Neural cell (in vitro differentiated cells): Measurements from ENCODE around the gene IL23R. TPM values are rescaled to one million over a fixed set of nuclear protein-coding genes. Genes with fewer than 3 reads are reported as not detected.

ENCODE experiments used
- H2AFZ ChIP-seq: fragments of 200-600, 300-800 bp; sonication (generic), shearing (Covaris generic); 2 replicates; pipeline ENCODE4 v1.6.0; 2014; ENCODE audit warnings: low read depth, mild to moderate bottlenecking, antibody characterized with exemption, low read length, moderate library complexity
- H3F3A ChIP-seq: fragments of 200-600 bp; shearing (Covaris generic); 2 replicates; pipeline ENCODE4 v1.6.1; 2016; ENCODE audit warnings: mild to moderate bottlenecking, moderate library complexity, mixed read lengths, antibody characterized with exemption, low read length; ENCODE audit not compliant: insufficient read depth, poor library complexity, severe bottlenecking
- H3K27ac ChIP-seq: fragments of 200-600, 300-800 bp; sonication (generic), shearing (Covaris generic); 2 replicates; pipeline ENCODE4 v1.5.1; 2014; ENCODE audit warnings: mild to moderate bottlenecking, low read length, moderate library complexity
- H3K27me3 ChIP-seq: fragments of 300-800, 200-600 bp; sonication (generic), shearing (Covaris generic); 2 replicates; pipeline ENCODE4 v1.6.0; 2014; ENCODE audit warnings: mild to moderate bottlenecking, low read depth, low read length, moderate library complexity; ENCODE audit not compliant: insufficient read depth
- H3K36me3 ChIP-seq: fragments of 300-800, 200-600 bp; sonication (generic), shearing (Covaris generic); 2 replicates; pipeline ENCODE4 v1.5.1; 2014; ENCODE audit warnings: mild to moderate bottlenecking, antibody characterized with exemption, low read length, moderate library complexity; ENCODE audit not compliant: insufficient read depth
- H3K4me2 ChIP-seq: fragments of 300-800, 200-600 bp; sonication (generic), shearing (Covaris generic); 2 replicates; pipeline ENCODE4 v1.6.0; 2014; ENCODE audit warnings: mild to moderate bottlenecking, low read length
- H3K4me3 ChIP-seq: fragments of 300-800, 200-600 bp; sonication (generic), shearing (Covaris generic); 2 replicates; pipeline ENCODE4 v1.5.1; 2014; ENCODE audit warnings: mild to moderate bottlenecking, low read length, moderate library complexity
- H3K79me2 ChIP-seq: fragments of 200-600 bp; shearing (Covaris generic); replicated peaks from 2 replicates; pipeline ENCODE4 v1.6.0; 2014; ENCODE audit warnings: mild to moderate bottlenecking, low read length, moderate library complexity; ENCODE audit not compliant: insufficient read depth
- H3K9ac ChIP-seq: fragments of 300-800, 200-600 bp; sonication (generic), shearing (Covaris generic); 2 replicates; pipeline ENCODE4 v1.6.1; 2016; ENCODE audit warnings: mild to moderate bottlenecking, low read length, mixed read lengths
- H3K9me2 ChIP-seq: fragments of 200-600 bp; shearing (Covaris generic); 2 replicates; pipeline ENCODE4 v1.6.1; 2016; ENCODE audit warnings: mild to moderate bottlenecking, low read length, mixed read lengths; ENCODE audit not compliant: insufficient read depth
- H3K9me3 ChIP-seq: fragments of 200-600, 300-800 bp; sonication (generic), shearing (Covaris generic); 2 replicates; pipeline ENCODE4 v1.6.1; 2016; ENCODE audit warnings: mild to moderate bottlenecking, mixed run types, low read length, moderate library complexity, mixed read lengths
- H4K20me1 ChIP-seq: fragments of 200-600 bp; shearing (Covaris generic); 2 replicates; pipeline ENCODE4 v1.6.1; 2016; ENCODE audit warnings: mild to moderate bottlenecking, mixed run types; ENCODE audit not compliant: insufficient read depth
- EP300 ChIP-seq: fragments of 450-650 bp; conservative IDR thresholded peaks from 2 replicates; pipeline ENCODE4 v1.6.1; 2014; ENCODE audit warnings: antibody characterized with exemption, mild to moderate bottlenecking, moderate library complexity; ENCODE audit not compliant: poor library complexity, severe bottlenecking
- EZH2 ChIP-seq: fragments of 200-600, 300-800 bp; shearing (Covaris generic), sonication (generic); IDR thresholded peaks from 2 replicates; pipeline ENCODE4 v1.6.1; 2014; ENCODE audit warnings: antibody characterized with exemption, low read length, borderline replicate concordance, mild to moderate bottlenecking; ENCODE audit not compliant: insufficient read depth, poor library complexity, severe bottlenecking
- MXI1 ChIP-seq: fragments of 450-650 bp; conservative IDR thresholded peaks from 2 replicates; pipeline ENCODE4 v1.6.1; 2014; ENCODE audit warnings: antibody characterized with exemption, mild to moderate bottlenecking; ENCODE audit not compliant: poor library complexity, severe bottlenecking
- POLR2AphosphoS5 ChIP-seq: IDR thresholded peaks from 2 replicates; pipeline ENCODE4 v1.6.1; 2012
- RAD21 ChIP-seq: fragments of 450-650 bp; conservative IDR thresholded peaks from 2 replicates; pipeline ENCODE4 v1.6.1; 2014; ENCODE audit warnings: antibody characterized with exemption, mild to moderate bottlenecking, moderate library complexity
- REST ChIP-seq: IDR thresholded peaks from 2 replicates; pipeline ENCODE4 v1.6.1; 2012; ENCODE audit warnings: borderline replicate concordance
- SMC3 ChIP-seq: fragments of 450-650 bp; conservative IDR thresholded peaks from 2 replicates; pipeline ENCODE4 v1.6.1; 2014; ENCODE audit warnings: antibody characterized with exemption, mild to moderate bottlenecking, moderate library complexity; ENCODE audit not compliant: poor library complexity
- TAF1 ChIP-seq: IDR thresholded peaks from 2 replicates; pipeline ENCODE4 v1.6.1; 2012; ENCODE audit warnings: low read depth
- polyA plus RNA-seq: library from polyadenylated mRNA; depleted of rRNA; stranded (reverse); fragments of >200 nt; gene quantifications from 2 replicates; pipeline ENCODE4 v1.2.3, GENCODE V29; 2014
- TF ChIP-seq, protein P1 (sequence below): fragments of 450-650 bp; IDR thresholded peaks from 2 replicates; pipeline ENCODE4 v1.5.1; 2014; ENCODE audit warnings: antibody characterized with exemption, mild to moderate bottlenecking, moderate library complexity; ENCODE audit not compliant: poor library complexity, severe bottlenecking

IL23R gene
- polyA plus RNA-seq, 1 donor from 2014 or later = not detected

DNA sequence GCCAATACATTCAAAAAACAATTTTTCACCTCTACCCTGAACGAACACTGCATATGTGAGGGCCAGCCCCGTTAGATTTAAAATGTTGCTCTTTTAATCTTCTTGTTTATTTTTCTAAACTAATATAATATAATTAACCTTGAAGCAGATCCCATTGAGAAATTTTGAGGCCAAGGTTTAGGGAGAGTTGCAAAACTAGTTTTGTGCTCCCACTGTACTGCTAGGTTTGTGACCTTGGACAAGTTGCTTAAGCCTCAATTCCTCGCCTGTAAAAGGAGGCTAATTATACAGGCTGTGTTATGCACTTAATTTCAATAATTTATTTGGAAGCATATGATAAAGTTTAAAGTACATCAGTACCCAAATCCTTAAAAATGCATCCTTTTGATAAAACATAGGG, 3.7 kb downstream of the IL23R start:
- Histone ChIP-seq H3K4me3 (no peak overlapping the region), H2AFZ (no peak overlapping the region)

GRCh38 chr1:67170751-67171573, 4.7 kb downstream of the IL23R start:
- H3K36me3 ChIP-seq = no peaks in the 10 kb centered on the region
- no peak overlapping the region for H3K27ac ChIP-seq
- no peaks in the 10 kb centered on the region for H3K9me3 ChIP-seq
- H2AFZ ChIP-seq = no peak overlapping the region
- no peak overlapping the region for H3K4me3 ChIP-seq
- H3F3A ChIP-seq = no peaks in the 10 kb centered on the region
- no peak overlapping the region for H3K9ac ChIP-seq
- no peaks in the 10 kb centered on the region for H4K20me1 ChIP-seq
- H3K9me2 ChIP-seq = no peaks in the 10 kb centered on the region
- H3K27me3 ChIP-seq = no peaks in the 10 kb centered on the region
- no peak overlapping the region for H3K4me2 ChIP-seq
- no peaks in the 10 kb centered on the region for H3K79me2 ChIP-seq
- TF ChIP-seq POLR2AphosphoS5 (no peak), EP300 (no peak), TAF1 (no peak), RAD21 (no peak), MXI1 (no peak), REST (no peak), EZH2 (no peak), SMC3 (no peak)
- TF ChIP-seq, protein P1, sequence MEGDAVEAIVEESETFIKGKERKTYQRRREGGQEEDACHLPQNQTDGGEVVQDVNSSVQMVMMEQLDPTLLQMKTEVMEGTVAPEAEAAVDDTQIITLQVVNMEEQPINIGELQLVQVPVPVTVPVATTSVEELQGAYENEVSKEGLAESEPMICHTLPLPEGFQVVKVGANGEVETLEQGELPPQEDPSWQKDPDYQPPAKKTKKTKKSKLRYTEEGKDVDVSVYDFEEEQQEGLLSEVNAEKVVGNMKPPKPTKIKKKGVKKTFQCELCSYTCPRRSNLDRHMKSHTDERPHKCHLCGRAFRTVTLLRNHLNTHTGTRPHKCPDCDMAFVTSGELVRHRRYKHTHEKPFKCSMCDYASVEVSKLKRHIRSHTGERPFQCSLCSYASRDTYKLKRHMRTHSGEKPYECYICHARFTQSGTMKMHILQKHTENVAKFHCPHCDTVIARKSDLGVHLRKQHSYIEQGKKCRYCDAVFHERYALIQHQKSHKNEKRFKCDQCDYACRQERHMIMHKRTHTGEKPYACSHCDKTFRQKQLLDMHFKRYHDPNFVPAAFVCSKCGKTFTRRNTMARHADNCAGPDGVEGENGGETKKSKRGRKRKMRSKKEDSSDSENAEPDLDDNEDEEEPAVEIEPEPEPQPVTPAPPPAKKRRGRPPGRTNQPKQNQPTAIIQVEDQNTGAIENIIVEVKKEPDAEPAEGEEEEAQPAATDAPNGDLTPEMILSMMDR = no peak

More for the DNA sequence above, 3.7 kb downstream of the IL23R start:
- no peak for TF ChIP-seq MXI1
- Histone ChIP-seq H3F3A (no peaks in the 10 kb centered on the region), H3K27me3 (no peaks in the 10 kb centered on the region), H3K36me3 (no peaks in the 10 kb centered on the region), H3K9me3 (no peaks in the 10 kb centered on the region), H3K9ac (no peak overlapping the region), H3K9me2 (no peaks in the 10 kb centered on the region), H3K79me2 (no peaks in the 10 kb centered on the region), H3K4me2 (no peak overlapping the region), H3K27ac (no peak overlapping the region), H4K20me1 (no peaks in the 10 kb centered on the region)
